Endothelial cell (in vitro differentiated cells): Measurements from ENCODE around the gene LDB2. TPM values are rescaled to one million over a fixed set of nuclear protein-coding genes. Genes with fewer than 3 reads are reported as not detected.

ENCODE experiments used
- DNase-seq: peaks from one replicate; pipeline ENCODE4 v3.0.0; 2021; ENCODE audit warnings: low spot score
- H3K27ac Mint-ChIP-seq: one replicate; pipeline ENCODE4 v1.8.0; 2021; ENCODE audit warnings: mixed read lengths, inconsistent platforms; ENCODE audit not compliant: unreplicated experiment
- H3K27me3 Mint-ChIP-seq: one replicate; pipeline ENCODE4 v1.8.0; 2021; ENCODE audit warnings: mild to moderate bottlenecking, moderate library complexity, mixed read lengths, inconsistent platforms; ENCODE audit not compliant: unreplicated experiment
- H3K36me3 Mint-ChIP-seq: one replicate; pipeline ENCODE4 v1.8.0; 2021; ENCODE audit warnings: mild to moderate bottlenecking, low read depth, mixed read lengths, inconsistent platforms; ENCODE audit not compliant: unreplicated experiment
- H3K4me1 Mint-ChIP-seq: one replicate; pipeline ENCODE4 v1.8.0; 2021; ENCODE audit warnings: mild to moderate bottlenecking, mixed read lengths, inconsistent platforms; ENCODE audit not compliant: unreplicated experiment
- H3K4me3 Mint-ChIP-seq: one replicate; pipeline ENCODE4 v1.8.0; 2021; ENCODE audit warnings: mild to moderate bottlenecking, mixed read lengths, inconsistent platforms; ENCODE audit not compliant: unreplicated experiment
- H3K9me3 Mint-ChIP-seq: one replicate; pipeline ENCODE4 v1.8.0; 2021; ENCODE audit warnings: mixed read lengths, inconsistent platforms; ENCODE audit not compliant: unreplicated experiment
- total RNA-seq: library from RNA; stranded (reverse); fragmentation: NEBNext Ultra II Directional; extraction: Animal tissue kit (Norgen Biotek cat#: 25700); gene quantifications from one replicate; pipeline ENCODE4 v1.2.1, GENCODE V29; 2021; ENCODE audit not compliant: unreplicated experiment
- TF ChIP-seq, protein P1 (sequence below): fragments of 200-600 bp; sonication (generic); IDR thresholded peaks from one replicate; pipeline ENCODE4 v1.5.0; 2021; ENCODE audit warnings: antibody characterized with exemption; ENCODE audit not compliant: unreplicated experiment

LDB2 gene
- total RNA-seq, 1 donor from 2014 or later = 268 TPM

DNA sequence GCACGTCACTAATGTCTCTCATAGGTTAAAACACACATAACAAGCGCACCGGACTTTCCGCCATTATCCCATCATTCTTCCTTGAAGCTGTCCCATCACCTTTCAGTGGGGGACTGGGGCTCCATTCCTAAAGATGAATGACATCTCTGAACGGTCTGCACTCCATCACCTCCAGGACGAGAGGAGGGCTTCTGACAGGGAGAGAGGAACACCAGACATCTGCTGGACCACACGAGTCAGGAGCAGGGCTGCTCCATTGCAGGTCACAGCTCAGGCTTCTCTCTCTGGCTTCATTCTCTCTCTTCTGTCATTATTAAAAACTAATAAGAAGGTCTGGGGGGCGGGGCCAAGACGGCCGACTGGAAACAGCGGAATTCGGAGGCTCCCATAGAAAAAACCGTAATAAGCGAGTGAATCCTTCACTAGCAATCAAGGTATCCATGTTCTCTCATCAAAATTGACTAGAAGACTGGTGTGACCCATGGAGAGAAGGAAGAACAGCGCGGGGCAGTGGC lies 289.8 kb downstream of the LDB2 start:
- peaks cover 4% of the 10 kb centered on the region for H3K36me3 Mint-ChIP-seq
- no peak overlapping the region for H3K27ac Mint-ChIP-seq
- H3K4me1 Mint-ChIP-seq = peaks cover 28% of the 10 kb centered on the region

DNA sequence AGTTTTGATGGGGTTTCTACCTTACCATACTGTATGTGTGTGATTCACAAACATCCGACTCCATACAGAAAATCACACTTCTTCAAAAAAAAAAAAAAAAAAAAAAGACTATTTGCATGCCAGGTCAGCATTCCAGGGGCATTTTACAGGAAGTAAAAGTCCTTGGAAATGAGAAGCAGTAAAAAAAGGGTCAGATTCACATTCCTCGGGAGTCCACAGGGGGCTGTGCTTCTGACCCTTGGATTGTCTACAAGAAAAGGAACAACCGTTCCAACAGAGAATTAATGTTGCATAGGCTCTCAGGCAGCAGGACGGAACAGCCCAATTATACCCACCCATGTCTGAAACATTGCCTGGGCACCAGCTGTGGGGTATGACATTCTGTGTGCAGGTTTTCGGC lies 290.3 kb downstream of the LDB2 start:
- H3K4me1 Mint-ChIP-seq = peaks cover 28% of the 10 kb centered on the region
- H3K27me3 Mint-ChIP-seq = peaks cover 6% of the 10 kb centered on the region
- H3K9me3 Mint-ChIP-seq = peaks cover 6% of the 10 kb centered on the region
- no peak overlapping the region for H3K4me3 Mint-ChIP-seq
- H3K36me3 Mint-ChIP-seq = peaks cover 4% of the 10 kb centered on the region
- TF ChIP-seq, protein P1, sequence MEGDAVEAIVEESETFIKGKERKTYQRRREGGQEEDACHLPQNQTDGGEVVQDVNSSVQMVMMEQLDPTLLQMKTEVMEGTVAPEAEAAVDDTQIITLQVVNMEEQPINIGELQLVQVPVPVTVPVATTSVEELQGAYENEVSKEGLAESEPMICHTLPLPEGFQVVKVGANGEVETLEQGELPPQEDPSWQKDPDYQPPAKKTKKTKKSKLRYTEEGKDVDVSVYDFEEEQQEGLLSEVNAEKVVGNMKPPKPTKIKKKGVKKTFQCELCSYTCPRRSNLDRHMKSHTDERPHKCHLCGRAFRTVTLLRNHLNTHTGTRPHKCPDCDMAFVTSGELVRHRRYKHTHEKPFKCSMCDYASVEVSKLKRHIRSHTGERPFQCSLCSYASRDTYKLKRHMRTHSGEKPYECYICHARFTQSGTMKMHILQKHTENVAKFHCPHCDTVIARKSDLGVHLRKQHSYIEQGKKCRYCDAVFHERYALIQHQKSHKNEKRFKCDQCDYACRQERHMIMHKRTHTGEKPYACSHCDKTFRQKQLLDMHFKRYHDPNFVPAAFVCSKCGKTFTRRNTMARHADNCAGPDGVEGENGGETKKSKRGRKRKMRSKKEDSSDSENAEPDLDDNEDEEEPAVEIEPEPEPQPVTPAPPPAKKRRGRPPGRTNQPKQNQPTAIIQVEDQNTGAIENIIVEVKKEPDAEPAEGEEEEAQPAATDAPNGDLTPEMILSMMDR = no peak
- DNase-seq = no peak
- H3K27ac Mint-ChIP-seq = no peak overlapping the region

More for the DNA sequence above, 289.8 kb downstream of the LDB2 start:
- DNase-seq = no peak
- H3K9me3 Mint-ChIP-seq = peaks cover 6% of the 10 kb centered on the region
- no peak overlapping the region for H3K4me3 Mint-ChIP-seq
- TF ChIP-seq, protein P1 = no peak
- H3K27me3 Mint-ChIP-seq = peaks cover 5% of the 10 kb centered on the region

GRCh38 chr4:16607241-16608066 lies 291.0 kb downstream of the LDB2 start:
- H3K4me3 Mint-ChIP-seq = no peak overlapping the region
- DNase-seq = no peak

GRCh38 chr4:16606691-16607090 lies 291.8 kb downstream of the LDB2 start:
- DNase-seq = no peak
- H3K4me1 Mint-ChIP-seq = peaks cover 23% of the 10 kb centered on the region
- peaks cover 9% of the 10 kb centered on the region for H3K27me3 Mint-ChIP-seq
- no peaks in the 10 kb centered on the region for H3K9me3 Mint-ChIP-seq
- TF ChIP-seq, protein P1 = no peak
- H3K36me3 Mint-ChIP-seq = peaks cover 4% of the 10 kb centered on the region
- no peak overlapping the region for H3K27ac Mint-ChIP-seq
- no peak overlapping the region for H3K4me3 Mint-ChIP-seq

More at GRCh38 chr4:16607241-16608066, 291.0 kb downstream of the LDB2 start:
- no peak overlapping the region for H3K27ac Mint-ChIP-seq
- H3K9me3 Mint-ChIP-seq = peaks cover 4% of the 10 kb centered on the region
- peaks cover 27% of the 10 kb centered on the region for H3K4me1 Mint-ChIP-seq
- H3K27me3 Mint-ChIP-seq = peaks cover 7% of the 10 kb centered on the region
- TF ChIP-seq, protein P1 = no peak
- H3K36me3 Mint-ChIP-seq = peaks cover 4% of the 10 kb centered on the region

DNA sequence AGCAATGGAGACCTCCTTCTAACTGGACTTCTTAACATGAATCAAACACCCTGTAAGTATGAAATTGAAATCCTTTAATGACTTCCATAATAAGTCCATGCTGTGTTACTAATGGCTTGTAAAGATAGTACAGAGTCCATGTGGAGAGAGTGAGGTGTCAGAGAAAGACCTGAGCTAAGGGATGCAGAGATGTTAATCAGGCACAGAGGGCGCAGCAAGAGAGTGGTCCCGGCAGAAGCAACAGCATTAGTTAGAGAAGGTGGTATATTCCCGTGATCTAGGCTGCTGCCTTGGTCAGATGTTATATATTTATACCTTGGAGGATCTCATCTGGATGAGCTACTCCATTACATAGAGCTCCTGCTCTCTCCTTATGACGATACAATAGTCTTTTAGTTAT lies 295.3 kb downstream of the LDB2 start:
- DNase-seq = no peak
- Mint-ChIP-seq H3K4me1 (peaks cover 29% of the 10 kb centered on the region), H3K9me3 (no peaks in the 10 kb centered on the region), H3K36me3 (peaks cover 5% of the 10 kb centered on the region), H3K27me3 (peaks cover 7% of the 10 kb centered on the region), H3K4me3 (no peak overlapping the region), H3K27ac (no peak overlapping the region)
- TF ChIP-seq, protein P1 = no peak
